HCT116 (cell line): ENCODE measurements around the gene TLE3. TPM values are rescaled to one million over a fixed set of nuclear protein-coding genes. Genes with fewer than 3 reads are reported as not detected.

Source experiments
- ATAC-seq: fragments of 200-7000 bp; cut with Tn5 transposase; 2 replicates; pipeline ENCODE4 v1.9.1; 2020; ENCODE audit warnings: mild to moderate bottlenecking, moderate library complexity
- BruUV-seq: library from RNA; stranded (reverse); fragments of 400-500 nt; replicated peaks from 2 replicates; lab custom pipeline; 2021; lab: Mats Ljungman, UMichigan
- CTCF ChIA-PET: fragments of 300-600 bp; sonication (Branson Sonifier 250); formaldehyde crosslinking; loops from one replicate; lab custom pipeline; 2021; ENCODE audit warnings: antibody characterized with exemption; lab: Charles Lee
- POLR2A ChIA-PET: fragments of 300-600, 350-600 bp; sonication (Branson Sonifier 250); formaldehyde crosslinking; loops from one replicate; lab custom pipeline; 2021; ENCODE audit warnings: antibody characterized with exemption; lab: Charles Lee
- RAD21 ChIA-PET, 2 experiments: fragments of 300-600 bp; sonication (Branson Sonifier 250); formaldehyde crosslinking; loops; one replicate each; lab custom pipeline; 2023; ENCODE audit warnings: low total read pairs in 2 of 2; ENCODE audit not compliant: uncharacterized antibody in 2 of 2, unreplicated experiment in 2 of 2, low non-redundant PET in 1 of 2; lab: Charles Lee
- DNase-seq: peaks from one replicate; pipeline ENCODE4 v3.0.0-alpha.2; 2010; ENCODE audit warnings: low read depth, low spot score
- H2AFZ ChIP-seq: fragments of 200-600 bp; shearing (Covaris generic), sonication (generic); 2 replicates; pipeline ENCODE4 v1.6.1; 2017; ENCODE audit warnings: low read depth, mixed run types, mixed read lengths, antibody characterized with exemption, low read length; ENCODE audit not compliant: poor library complexity, severe bottlenecking
- H3K27ac ChIP-seq: 2 replicates; pipeline ENCODE4 v1.5.1; 2012; ENCODE audit warnings: low read depth, low read length
- H3K27me3 ChIP-seq: fragments of 200-600 bp; sonication (generic); 2 replicates; pipeline ENCODE4 v1.6.1; 2016; ENCODE audit warnings: mixed run types, low read length, mixed read lengths; ENCODE audit not compliant: insufficient read depth
- H3K36me3 ChIP-seq, 2 experiments: fragments of 200-500 bp in 1 of 2; fragments of 200-600 bp in 1 of 2; sonication (Bioruptor generic) in 1 of 2; sonication (generic) in 1 of 2; 2 replicates each; pipeline versions ENCODE4 v1.5.1 to v1.6.1; 2014 to 2016; ENCODE audit warnings: low read length in 2 of 2, inconsistent platforms in 1 of 2, mixed read lengths in 1 of 2, mixed run types in 1 of 2; ENCODE audit not compliant: insufficient read depth in 2 of 2, control insufficient read depth in 1 of 2
- H3K4me1 ChIP-seq, 2 experiments: fragments of 200-600 bp in 1 of 2; sonication (generic) in 1 of 2; 2 replicates each; pipeline versions ENCODE4 v1.5.1 to v1.6.1; 2012 to 2017; ENCODE audit warnings: low read length in 2 of 2, inconsistent platforms in 1 of 2, mild to moderate bottlenecking in 1 of 2, mixed read lengths in 1 of 2, mixed run types in 1 of 2, moderate library complexity in 1 of 2; ENCODE audit not compliant: insufficient read depth in 2 of 2, control insufficient read depth in 1 of 2
- H3K4me2 ChIP-seq: fragments of 200-600 bp; sonication (generic); 2 replicates; pipeline ENCODE4 v1.6.1; 2017; ENCODE audit warnings: mixed run types, low read length, mixed read lengths
- H3K4me3 ChIP-seq, 2 experiments: fragments of 200-600 bp in 1 of 2; sonication (generic) in 1 of 2; replicated peaks in 1 of 2; 2 replicates each; pipeline ENCODE4 v1.5.1; 2011 to 2016; ENCODE audit warnings: low read length in 2 of 2, control low read depth in 1 of 2, low read depth in 1 of 2, mild to moderate bottlenecking in 1 of 2, mixed read lengths in 1 of 2, mixed run types in 1 of 2
- H3K79me2 ChIP-seq: fragments of 200-600 bp; sonication (generic); 2 replicates; pipeline ENCODE4 v1.6.1; 2017; ENCODE audit warnings: mild to moderate bottlenecking, mixed run types, low read length, moderate library complexity, mixed read lengths; ENCODE audit not compliant: insufficient read depth
- H3K9ac ChIP-seq: fragments of 200-600 bp; sonication (generic); 2 replicates; pipeline ENCODE4 v1.6.1; 2016; ENCODE audit warnings: low read length, mixed read lengths
- H3K9me2 ChIP-seq: fragments of 200-600 bp; sonication (generic), shearing (Covaris generic); 2 replicates; pipeline ENCODE4 v1.6.1; 2017; ENCODE audit warnings: mixed run types, mild to moderate bottlenecking, moderate library complexity; ENCODE audit not compliant: insufficient read depth
- H3K9me3 ChIP-seq, 2 experiments: fragments of 200-500 bp in 1 of 2; fragments of 200-600 bp in 1 of 2; sonication (Bioruptor generic) in 1 of 2; sonication (generic) in 1 of 2; 2 replicates each; pipeline ENCODE4 v1.6.1; 2014 to 2017; ENCODE audit warnings: low read length in 2 of 2, mixed read lengths in 2 of 2, inconsistent platforms in 1 of 2, low read depth in 1 of 2, mild to moderate bottlenecking in 1 of 2, mixed run types in 1 of 2, moderate library complexity in 1 of 2; ENCODE audit not compliant: control insufficient read depth in 1 of 2, insufficient read depth in 1 of 2
- H4K20me1 ChIP-seq: fragments of 200-600 bp; sonication (generic), shearing (Covaris generic); 2 replicates; pipeline ENCODE4 v1.6.1; 2017; ENCODE audit warnings: mixed run types, mild to moderate bottlenecking, moderate library complexity; ENCODE audit not compliant: insufficient read depth
- CBX3 ChIP-seq: IDR thresholded peaks from 2 replicates; pipeline ENCODE4 v1.6.1; 2012; ENCODE audit warnings: low read depth
- CEBPB ChIP-seq: IDR thresholded peaks from 2 replicates; pipeline ENCODE4 v1.6.1; 2012; ENCODE audit warnings: low read depth
- ELF1 ChIP-seq: IDR thresholded peaks from 2 replicates; pipeline ENCODE4 v1.6.1; 2012; ENCODE audit warnings: low read depth, borderline replicate concordance
- POLR2A ChIP-seq: IDR thresholded peaks from 2 replicates; pipeline ENCODE4 v1.7.0; 2011; ENCODE audit warnings: borderline replicate concordance; ENCODE audit not compliant: insufficient read depth, insufficient read length; ENCODE audit errors: extremely low read depth
- POLR2AphosphoS5 ChIP-seq: IDR thresholded peaks from 2 replicates; pipeline ENCODE4 v1.6.1; 2011; ENCODE audit warnings: mild to moderate bottlenecking, low read depth, low read length, moderate library complexity
- SRF ChIP-seq: IDR thresholded peaks from 2 replicates; pipeline ENCODE4 v1.6.1; 2012; ENCODE audit warnings: low read depth
- YY1 ChIP-seq: IDR thresholded peaks from 2 replicates; pipeline ENCODE4 v1.6.1; 2011; ENCODE audit warnings: low read length, low read depth, moderate library complexity, mild to moderate bottlenecking; ENCODE audit not compliant: insufficient replicate concordance; ENCODE audit errors: extremely low read depth
- intact Hi-C: fragments of 100-400 bp; cut with micrococcal nuclease; formaldehyde crosslinking; loops from 2 replicates; pipeline ENCODE4 v1.10.0; 2022
- total RNA-seq: library from RNA; stranded (reverse); gene quantifications from one replicate; pipeline ENCODE4 v1.2.1, GENCODE V29; 2021; ENCODE audit not compliant: unreplicated experiment
- TF ChIP-seq, protein P1 (sequence below): IDR thresholded peaks from 2 replicates; pipeline ENCODE4 v1.6.1; 2011; ENCODE audit warnings: mild to moderate bottlenecking, low read length, moderate library complexity; ENCODE audit not compliant: insufficient replicate concordance; ENCODE audit errors: extremely low read depth

TLE3 gene
- total RNA-seq, 1 experiment from 2014 or later: 53.9 TPM

- TF ChIP-seq, protein P1, sequence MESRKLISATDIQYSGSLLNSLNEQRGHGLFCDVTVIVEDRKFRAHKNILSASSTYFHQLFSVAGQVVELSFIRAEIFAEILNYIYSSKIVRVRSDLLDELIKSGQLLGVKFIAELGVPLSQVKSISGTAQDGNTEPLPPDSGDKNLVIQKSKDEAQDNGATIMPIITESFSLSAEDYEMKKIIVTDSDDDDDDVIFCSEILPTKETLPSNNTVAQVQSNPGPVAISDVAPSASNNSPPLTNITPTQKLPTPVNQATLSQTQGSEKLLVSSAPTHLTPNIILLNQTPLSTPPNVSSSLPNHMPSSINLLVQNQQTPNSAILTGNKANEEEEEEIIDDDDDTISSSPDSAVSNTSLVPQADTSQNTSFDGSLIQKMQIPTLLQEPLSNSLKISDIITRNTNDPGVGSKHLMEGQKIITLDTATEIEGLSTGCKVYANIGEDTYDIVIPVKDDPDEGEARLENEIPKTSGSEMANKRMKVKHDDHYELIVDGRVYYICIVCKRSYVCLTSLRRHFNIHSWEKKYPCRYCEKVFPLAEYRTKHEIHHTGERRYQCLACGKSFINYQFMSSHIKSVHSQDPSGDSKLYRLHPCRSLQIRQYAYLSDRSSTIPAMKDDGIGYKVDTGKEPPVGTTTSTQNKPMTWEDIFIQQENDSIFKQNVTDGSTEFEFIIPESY: no peak
- no peak for TF ChIP-seq ELF1
- no peak for TF ChIP-seq CEBPB
- TF ChIP-seq SRF: no peak
Measured at GRCh38 chr15:70092464-70093027, 5.2 kb downstream of the TLE3 start (continued).

GRCh38 chr15:70091726-70092463 lies 5.8 kb downstream of the TLE3 start:
- RAD21 ChIA-PET: no interaction called here
- no peak overlapping the region for H3K4me3 ChIP-seq
- CTCF ChIA-PET: no interaction called here

More at GRCh38 chr15:70091726-70092463, 5.8 kb downstream of the TLE3 start:
- TF ChIP-seq SRF (no peak), POLR2AphosphoS5 (no peak), CBX3 (no peak), YY1 (no peak), POLR2A (no peak)
- H3K9ac ChIP-seq: no peak overlapping the region
- no peak for ATAC-seq
- no peaks in the 10 kb centered on the region for H3K9me3 ChIP-seq
- peaks cover 34 to 49% of the 10 kb centered on the region in 2 experiments for H3K36me3 ChIP-seq
- peaks cover 89% of the 10 kb centered on the region for H3K79me2 ChIP-seq
- no TSS peak for BruUV-seq
- intact Hi-C loops: no loop called here
- no peaks in the 10 kb centered on the region for H3K9me2 ChIP-seq
- H4K20me1 ChIP-seq: no peaks in the 10 kb centered on the region
- no peak overlapping the region for H3K27ac ChIP-seq
- H3K4me1 ChIP-seq: peaks cover 4 to 8% of the 10 kb centered on the region in 2 experiments; a peak in 3 of 4 replicates
- POLR2A ChIA-PET: no interaction called here
- no peaks in the 10 kb centered on the region for H3K27me3 ChIP-seq
- H2AFZ ChIP-seq: no peak overlapping the region
- no peak for DNase-seq
- no peak overlapping the region for H3K4me2 ChIP-seq
